ENCODE measurements around the gene EVL. TPM values are rescaled to one million over a fixed set of nuclear protein-coding genes. Genes with fewer than 3 reads are reported as not detected.

The EVL gene
- total RNA-seq, 1 donor from 2014 or later, result 290 TPM

DNA sequence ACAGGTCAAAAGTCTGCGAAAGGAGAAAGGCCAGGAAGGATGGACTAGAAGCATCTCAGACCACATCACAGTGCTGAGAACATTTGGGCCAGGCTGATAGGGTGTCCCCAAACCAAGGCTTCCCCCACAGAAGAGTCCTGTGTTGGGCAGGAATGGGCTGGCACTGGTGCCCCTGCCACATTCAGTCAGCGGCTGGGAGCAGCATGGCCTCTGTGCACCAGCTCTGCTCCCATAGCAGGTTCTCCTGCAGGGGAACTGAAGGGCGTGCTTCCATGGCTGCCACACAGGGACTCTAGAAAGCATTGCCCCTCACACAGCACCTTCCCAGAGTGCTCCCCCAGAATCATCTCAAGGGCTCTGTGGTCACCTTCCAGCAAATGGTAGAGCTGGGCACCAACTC lies 17.5 kb downstream of the EVL start:
- H3K9me3 Mint-ChIP-seq, result no peaks in the 10 kb centered on the region
- intact Hi-C loops (cut with micrococcal nuclease), result no loop called here
- no peak for DNase-seq (ENCODE audit: low spot score)
- H3K27me3 Mint-ChIP-seq (ENCODE audit: insufficient read depth), result no peaks in the 10 kb centered on the region
- H3K4me1 Mint-ChIP-seq (ENCODE audit: low read depth), result peaks cover 94% of the 10 kb centered on the region
- H3K4me3 Mint-ChIP-seq, result peak overlapping the region; percentile 81
- H3K36me3 Mint-ChIP-seq (ENCODE audit: low read depth), result peaks cover 57% of the 10 kb centered on the region
- peak overlapping the region; percentile 97 for H3K27ac Mint-ChIP-seq

DNA sequence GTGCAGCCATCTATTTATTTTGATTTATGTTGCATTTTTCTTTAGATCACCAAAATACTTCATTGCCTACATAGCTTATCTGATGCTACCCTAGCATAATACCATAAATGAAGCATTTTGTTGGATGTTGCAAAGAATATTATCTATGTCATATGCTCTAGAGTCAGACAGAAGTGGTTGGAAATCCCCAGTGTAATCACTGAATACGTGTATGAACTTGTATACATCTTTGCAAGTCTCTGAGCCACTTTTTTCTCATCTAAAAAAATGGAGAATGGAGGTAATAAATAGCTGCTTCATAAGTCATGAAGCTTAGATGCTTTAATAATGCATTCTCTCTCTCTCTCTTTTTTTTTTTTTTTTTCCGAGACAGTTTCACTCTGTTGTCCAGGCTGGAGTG lies 18.5 kb downstream of the EVL start:
- Mint-ChIP-seq H3K9me3 (no peaks in the 10 kb centered on the region), H3K36me3 (ENCODE audit: low read depth) (peaks cover 57% of the 10 kb centered on the region), H3K4me3 (peak overlapping the region; percentile 28), H3K4me1 (ENCODE audit: low read depth) (peaks cover 94% of the 10 kb centered on the region), H3K27me3 (ENCODE audit: insufficient read depth) (no peaks in the 10 kb centered on the region), H3K27ac (peak overlapping the region; percentile 97)
- DNase-seq (ENCODE audit: low spot score), result no peak
- intact Hi-C loops (cut with micrococcal nuclease), result no loop called here

- H3K27ac Mint-ChIP-seq, result peak overlapping the region; percentile 97
- H3K9me3 Mint-ChIP-seq, result no peaks in the 10 kb centered on the region
- intact Hi-C loops (cut with micrococcal nuclease), result no loop called here
- peaks cover 59% of the 10 kb centered on the region for H3K36me3 Mint-ChIP-seq (ENCODE audit: low read depth)
- H3K4me3 Mint-ChIP-seq, result peak overlapping the region; percentile 28
- DNase-seq (ENCODE audit: low spot score), result no peak
- peaks cover 94% of the 10 kb centered on the region for H3K4me1 Mint-ChIP-seq (ENCODE audit: low read depth)
- no peaks in the 10 kb centered on the region for H3K27me3 Mint-ChIP-seq (ENCODE audit: insufficient read depth)
Observed at GRCh38 chr14:100084591-100084990, 19.4 kb downstream of the EVL start.

- H3K36me3 Mint-ChIP-seq (ENCODE audit: low read depth), result peaks cover 60% of the 10 kb centered on the region
- H3K27ac Mint-ChIP-seq, result peak overlapping the region; percentile 87
- DNase-seq (ENCODE audit: low spot score), result no peak
- H3K27me3 Mint-ChIP-seq (ENCODE audit: insufficient read depth), result no peaks in the 10 kb centered on the region
- H3K4me3 Mint-ChIP-seq, result peak overlapping the region; percentile 40
- no peaks in the 10 kb centered on the region for H3K9me3 Mint-ChIP-seq
- intact Hi-C loops (cut with micrococcal nuclease), result no loop called here
- peaks cover 94% of the 10 kb centered on the region for H3K4me1 Mint-ChIP-seq (ENCODE audit: low read depth)
Observed at GRCh38 chr14:100085462-100085861, 20.2 kb downstream of the EVL start.

DNA sequence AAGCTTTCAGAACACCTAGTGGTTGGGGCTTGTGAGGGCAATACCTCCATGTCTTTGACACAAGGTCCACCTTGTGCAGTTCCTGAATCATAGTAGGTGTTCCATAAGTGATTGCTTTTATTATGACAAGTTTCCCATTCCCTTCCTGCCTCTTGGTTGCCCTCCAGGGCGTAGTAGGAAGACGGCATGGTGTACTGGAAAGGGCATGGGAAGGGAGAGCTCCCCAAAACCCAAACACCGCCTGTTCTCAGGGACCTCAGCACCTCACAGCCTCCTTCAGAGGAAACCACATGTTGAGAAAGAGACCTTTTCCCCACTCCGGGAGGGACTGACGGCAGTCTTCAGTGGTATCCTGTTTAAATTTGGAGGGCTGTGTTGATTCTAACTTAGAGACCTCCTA lies 21.1 kb downstream of the EVL start:
- H3K27me3 Mint-ChIP-seq (ENCODE audit: insufficient read depth), result no peaks in the 10 kb centered on the region
- peaks cover 91% of the 10 kb centered on the region for H3K4me1 Mint-ChIP-seq (ENCODE audit: low read depth)
- no peak for DNase-seq (ENCODE audit: low spot score)
- peak overlapping the region; percentile 87 for H3K27ac Mint-ChIP-seq
- H3K9me3 Mint-ChIP-seq, result no peaks in the 10 kb centered on the region
- peaks cover 65% of the 10 kb centered on the region for H3K36me3 Mint-ChIP-seq (ENCODE audit: low read depth)
- intact Hi-C loops (cut with micrococcal nuclease), result no loop called here
- H3K4me3 Mint-ChIP-seq, result peak overlapping the region; percentile 55

- Mint-ChIP-seq H3K4me1 (ENCODE audit: low read depth) (peaks cover 89% of the 10 kb centered on the region), H3K36me3 (ENCODE audit: low read depth) (peaks cover 66% of the 10 kb centered on the region), H3K27ac (no peak overlapping the region), H3K4me3 (no peak overlapping the region), H3K9me3 (no peaks in the 10 kb centered on the region), H3K27me3 (ENCODE audit: insufficient read depth) (no peaks in the 10 kb centered on the region)
- intact Hi-C loops (cut with micrococcal nuclease), result no loop called here
- DNase-seq (ENCODE audit: low spot score), result no peak
Observed at GRCh38 chr14:100088226-100088625, 23.0 kb downstream of the EVL start.

DNA sequence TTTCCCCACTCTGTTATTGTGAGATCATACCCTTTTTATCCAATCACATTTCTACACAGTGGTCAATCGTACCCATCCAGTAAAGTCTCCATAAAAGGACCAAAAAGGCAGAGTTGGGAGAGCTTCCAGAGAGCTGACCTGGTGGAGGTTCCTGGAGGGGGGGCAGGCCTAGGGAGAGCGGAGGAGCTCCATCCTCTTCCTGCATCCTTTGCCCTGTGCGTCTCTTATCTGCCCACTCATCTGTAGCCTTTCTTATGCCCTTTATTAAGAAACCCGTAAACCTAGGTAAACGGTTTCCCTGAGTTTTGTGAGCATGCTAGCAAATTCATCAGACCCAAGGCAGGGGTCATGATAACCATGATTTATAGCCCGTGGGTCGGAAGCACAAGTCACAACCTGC lies 26.2 kb downstream of the EVL start:
- intact Hi-C loops (cut with micrococcal nuclease), result loop anchor here (1.0 kb wide), 1 partner anchor 12 kb away; no protein-coding TSS in a partner anchor
- H3K4me1 Mint-ChIP-seq (ENCODE audit: low read depth), result peaks cover 82% of the 10 kb centered on the region
- H3K9me3 Mint-ChIP-seq, result no peaks in the 10 kb centered on the region
- peaks cover 66% of the 10 kb centered on the region for H3K36me3 Mint-ChIP-seq (ENCODE audit: low read depth)
- peak overlapping the region; percentile 79 for H3K27ac Mint-ChIP-seq
- no peaks in the 10 kb centered on the region for H3K27me3 Mint-ChIP-seq (ENCODE audit: insufficient read depth)
- H3K4me3 Mint-ChIP-seq, result peak overlapping the region; percentile 34
- no peak for DNase-seq (ENCODE audit: low spot score)

DNA sequence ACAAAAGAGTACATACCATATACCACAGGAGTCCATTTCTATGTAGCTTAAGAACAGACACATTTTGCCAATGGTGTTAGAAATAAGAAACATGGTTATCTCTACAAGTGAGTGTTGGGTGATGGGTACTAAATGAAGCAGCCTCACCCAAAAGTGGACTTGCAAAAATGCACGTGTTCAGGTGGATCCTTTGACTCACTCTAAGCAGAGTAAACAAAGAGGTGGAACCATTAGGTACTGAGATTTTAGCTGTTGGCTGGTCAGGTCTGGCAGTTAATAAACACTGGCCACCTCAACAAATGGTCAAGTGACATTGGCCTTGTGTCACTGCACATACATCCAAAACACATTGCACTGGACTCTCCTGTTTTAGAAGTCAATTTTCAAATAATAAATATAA lies 27.6 kb downstream of the EVL start:
- no peaks in the 10 kb centered on the region for H3K9me3 Mint-ChIP-seq
- peaks cover 86% of the 10 kb centered on the region for H3K4me1 Mint-ChIP-seq (ENCODE audit: low read depth)
- peaks cover 67% of the 10 kb centered on the region for H3K36me3 Mint-ChIP-seq (ENCODE audit: low read depth)
- H3K27ac Mint-ChIP-seq, result no peak overlapping the region
- no peaks in the 10 kb centered on the region for H3K27me3 Mint-ChIP-seq (ENCODE audit: insufficient read depth)
- DNase-seq (ENCODE audit: low spot score), result no peak
- intact Hi-C loops (cut with micrococcal nuclease), result no loop called here
- H3K4me3 Mint-ChIP-seq, result no peak overlapping the region

DNA sequence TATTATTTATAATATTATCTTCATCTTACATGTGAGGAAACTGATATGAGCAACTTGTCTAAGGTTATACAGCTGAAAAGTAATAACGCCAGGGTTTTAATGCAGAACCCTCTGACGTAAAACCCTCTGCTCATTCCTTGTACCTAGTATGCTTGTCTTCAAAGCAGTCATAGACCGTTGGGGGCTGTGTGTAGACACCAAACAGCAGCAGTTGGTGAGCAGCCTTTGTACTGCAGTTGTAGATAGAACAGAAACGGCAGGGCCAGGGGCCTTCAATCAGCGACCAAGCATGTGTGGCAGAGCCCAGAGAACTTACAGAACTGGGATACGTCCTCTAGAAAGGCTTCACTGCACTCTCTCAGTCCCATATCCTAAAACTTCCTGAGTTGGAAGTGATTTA lies 28.1 kb downstream of the EVL start:
- DNase-seq (ENCODE audit: low spot score), result no peak
- H3K9me3 Mint-ChIP-seq, result no peaks in the 10 kb centered on the region
- peaks cover 86% of the 10 kb centered on the region for H3K4me1 Mint-ChIP-seq (ENCODE audit: low read depth)
- peak overlapping the region; percentile 75 for H3K27ac Mint-ChIP-seq
- H3K36me3 Mint-ChIP-seq (ENCODE audit: low read depth), result peaks cover 69% of the 10 kb centered on the region
- H3K4me3 Mint-ChIP-seq, result no peak overlapping the region
- no peaks in the 10 kb centered on the region for H3K27me3 Mint-ChIP-seq (ENCODE audit: insufficient read depth)
- intact Hi-C loops (cut with micrococcal nuclease), result no loop called here

GRCh38 chr14:100096656-100097055 lies 31.4 kb downstream of the EVL start:
- Mint-ChIP-seq H3K9me3 (no peaks in the 10 kb centered on the region), H3K27ac (peak overlapping the region; percentile 70), H3K4me1 (ENCODE audit: low read depth) (peaks cover 84% of the 10 kb centered on the region), H3K27me3 (ENCODE audit: insufficient read depth) (no peaks in the 10 kb centered on the region), H3K4me3 (no peak overlapping the region), H3K36me3 (ENCODE audit: low read depth) (peaks cover 63% of the 10 kb centered on the region)
- intact Hi-C loops (cut with micrococcal nuclease), result no loop called here
- DNase-seq (ENCODE audit: low spot score), result no peak

DNA sequence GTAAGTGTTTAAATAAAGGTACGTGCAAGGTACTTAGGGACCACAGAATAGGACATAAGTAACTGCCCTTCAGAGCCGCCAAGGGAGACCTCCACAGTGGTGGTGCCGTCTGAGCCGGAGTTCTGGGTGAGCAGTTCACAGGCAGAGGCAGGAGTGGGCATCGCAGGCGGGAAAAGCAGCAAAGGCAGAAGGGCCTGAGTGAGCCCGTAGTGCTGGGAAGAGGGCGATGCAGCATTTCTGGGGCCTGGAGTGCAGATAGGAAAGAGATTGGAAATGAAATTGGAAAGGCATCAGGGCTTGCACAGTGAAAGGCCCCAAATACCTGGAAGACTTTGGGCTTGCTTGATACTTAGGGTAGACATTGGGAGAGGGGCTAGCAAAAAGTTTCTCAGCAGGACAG lies 32.9 kb downstream of the EVL start:
- no peak for DNase-seq (ENCODE audit: low spot score)

DNA sequence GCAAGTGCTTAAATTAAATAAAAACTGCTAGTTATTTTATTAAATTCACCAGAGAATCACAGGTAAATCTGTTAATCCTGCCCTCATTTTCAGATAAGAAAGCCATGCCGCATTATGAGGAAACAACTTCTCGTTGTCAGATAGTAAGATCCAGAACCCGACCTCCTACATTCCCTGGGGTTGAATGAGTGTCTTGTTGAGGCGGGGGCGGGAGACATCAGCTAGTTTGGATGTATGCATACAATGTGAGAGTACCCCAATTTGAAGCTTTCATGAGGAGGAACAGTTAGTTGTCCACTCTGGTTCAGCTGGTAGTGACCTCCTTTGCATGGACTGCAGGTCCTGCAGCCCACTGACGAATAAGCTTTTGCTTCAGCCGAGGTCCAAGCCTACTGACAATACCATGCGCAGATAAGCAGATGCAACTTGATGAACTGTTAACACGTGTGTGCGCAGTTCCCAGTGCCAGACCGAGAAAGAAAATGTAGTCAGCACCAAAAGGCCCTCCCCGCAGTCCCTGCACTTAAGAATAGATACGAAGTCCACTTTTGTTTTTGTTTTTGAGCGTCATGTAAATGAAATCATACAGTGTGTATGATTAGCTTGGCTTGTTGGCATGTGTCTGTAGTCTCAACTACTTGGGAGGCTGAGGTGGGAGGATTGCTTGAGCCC lies 34.9 kb downstream of the EVL start:
- peak overlapping the region; percentile 32 for H3K4me3 Mint-ChIP-seq
- peak overlapping the region; percentile 70 for H3K27ac Mint-ChIP-seq
- H3K36me3 Mint-ChIP-seq (ENCODE audit: low read depth), result peaks cover 64% of the 10 kb centered on the region
- H3K27me3 Mint-ChIP-seq (ENCODE audit: insufficient read depth), result no peaks in the 10 kb centered on the region
- H3K4me1 Mint-ChIP-seq (ENCODE audit: low read depth), result peaks cover 89% of the 10 kb centered on the region
- H3K9me3 Mint-ChIP-seq, result no peaks in the 10 kb centered on the region
- no peak for DNase-seq (ENCODE audit: low spot score)
- intact Hi-C loops (cut with micrococcal nuclease), result loop anchor here (1.0 kb wide), 1 partner anchor 21 kb away; no protein-coding TSS in a partner anchor

More for the DNA sequence above, 32.9 kb downstream of the EVL start:
- no peaks in the 10 kb centered on the region for H3K27me3 Mint-ChIP-seq (ENCODE audit: insufficient read depth)
- peaks cover 65% of the 10 kb centered on the region for H3K36me3 Mint-ChIP-seq (ENCODE audit: low read depth)
- H3K27ac Mint-ChIP-seq, result peak overlapping the region; percentile 79
- peaks cover 86% of the 10 kb centered on the region for H3K4me1 Mint-ChIP-seq (ENCODE audit: low read depth)
- H3K4me3 Mint-ChIP-seq, result no peak overlapping the region
- no peaks in the 10 kb centered on the region for H3K9me3 Mint-ChIP-seq
- intact Hi-C loops (cut with micrococcal nuclease), result no loop called here

- H3K9me3 Mint-ChIP-seq, result no peaks in the 10 kb centered on the region
- peaks cover 92% of the 10 kb centered on the region for H3K4me1 Mint-ChIP-seq (ENCODE audit: low read depth)
- H3K27ac Mint-ChIP-seq, result peak overlapping the region; percentile 50
- intact Hi-C loops (cut with micrococcal nuclease), result no loop called here
- peaks cover 64% of the 10 kb centered on the region for H3K36me3 Mint-ChIP-seq (ENCODE audit: low read depth)
- DNase-seq (ENCODE audit: low spot score), result no peak
- no peaks in the 10 kb centered on the region for H3K27me3 Mint-ChIP-seq (ENCODE audit: insufficient read depth)
- H3K4me3 Mint-ChIP-seq, result peak overlapping the region; percentile 25
Observed at GRCh38 chr14:100102156-100102785, 37.0 kb downstream of the EVL start.

Measured in activated T-helper 1 cell treated with anti-CD3 and anti-CD28 coated beads, Interleukin-12 subunit alpha, Interleukin-12 subunit beta, Interleukin-2, Interleukin-4 antibody, amounts not matched to agents 30 ng/mL and 10 ng/mL and 1 ng/mL, durations not matched to agents 14 hours and 24 hours and 36 hours (primary cell).